ENCODE measurements around the gene SLC9A8. TPM values are rescaled to one million over a fixed set of nuclear protein-coding genes. Genes with fewer than 3 reads are reported as not detected.

The SLC9A8 gene
- total RNA-seq, 1 donor from 2014 or later = 8.8 TPM

DNA sequence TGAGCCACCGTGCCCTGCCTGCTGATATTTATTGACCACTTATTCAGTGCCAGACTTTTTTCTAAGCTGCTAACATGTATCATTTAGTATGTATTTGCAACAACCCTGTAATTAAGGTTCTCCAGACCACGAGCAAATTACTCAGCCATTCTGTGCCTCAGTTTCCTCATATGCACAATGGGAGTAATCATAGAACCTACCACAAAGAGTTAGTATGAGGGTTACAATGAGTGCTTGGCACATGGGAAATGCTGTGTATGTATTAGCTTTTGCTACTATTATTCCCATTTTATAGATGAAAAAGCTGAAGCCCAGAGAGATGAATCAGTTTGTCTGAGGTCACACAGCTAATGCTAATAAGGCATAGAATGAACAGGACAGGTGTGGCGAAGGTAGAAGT lies 20.0 kb upstream of the SLC9A8 start:
- Histone ChIP-seq H3K4me1 (no peaks in the 10 kb centered on the region), H3K36me3 (no peaks in the 10 kb centered on the region), H3K9me3 (no peaks in the 10 kb centered on the region), H3K27ac (no peak overlapping the region), H3K4me3 (no peak overlapping the region), H3K27me3 (no peaks in the 10 kb centered on the region)
- no peak for DNase-seq (ENCODE audit: extremely low spot score in 2 of 2)
- intact Hi-C loops (cut with DNase I) = no loop called here
- no peak for TF ChIP-seq POLR2AphosphoS5 (IDR thresholded peaks at IDR 0.05; ENCODE audit: insufficient read depth in 1 of 2, low read depth in 1 of 2)
- no peak for TF ChIP-seq CTCF (IDR thresholded peaks at IDR 0.05)
- no peak for TF ChIP-seq POLR2A (IDR thresholded peaks at IDR 0.05)

GRCh38 chr20:49794336-49795134 lies 18.1 kb upstream of the SLC9A8 start:
- H3K27me3 ChIP-seq = no peaks in the 10 kb centered on the region
- no peak overlapping the region for H3K27ac ChIP-seq
- intact Hi-C loops (cut with DNase I) = no loop called here
- H3K4me3 ChIP-seq = no peak overlapping the region
- TF ChIP-seq POLR2A (IDR thresholded peaks at IDR 0.05) = no peak
- no peak for TF ChIP-seq POLR2AphosphoS5 (IDR thresholded peaks at IDR 0.05; ENCODE audit: insufficient read depth in 1 of 2, low read depth in 1 of 2)
- TF ChIP-seq CTCF (IDR thresholded peaks at IDR 0.05) = no peak
- no peaks in the 10 kb centered on the region for H3K36me3 ChIP-seq
- no peak for DNase-seq (ENCODE audit: extremely low spot score in 2 of 2)
- H3K9me3 ChIP-seq = no peaks in the 10 kb centered on the region
- H3K4me1 ChIP-seq = no peaks in the 10 kb centered on the region

DNA sequence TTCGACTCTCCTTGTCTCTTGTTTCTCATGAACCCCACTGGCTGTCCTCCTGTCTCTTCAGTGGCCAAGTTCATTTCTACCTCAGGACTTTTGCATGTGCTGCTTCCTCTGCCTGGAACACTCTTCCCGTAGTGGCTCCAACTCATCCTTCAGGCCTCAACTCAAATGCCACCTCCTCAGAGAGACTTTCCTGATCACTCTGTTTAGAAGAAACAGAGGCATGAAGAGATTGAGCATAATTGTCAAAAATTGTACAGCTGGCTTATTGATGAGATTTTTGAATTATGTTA lies 17.5 kb upstream of the SLC9A8 start:
- DNase-seq (ENCODE audit: extremely low spot score in 2 of 2) = no peak
- Histone ChIP-seq H3K9me3 (no peaks in the 10 kb centered on the region), H3K27ac (no peak overlapping the region), H3K4me3 (no peak overlapping the region), H3K36me3 (no peaks in the 10 kb centered on the region), H3K27me3 (no peaks in the 10 kb centered on the region), H3K4me1 (no peaks in the 10 kb centered on the region)
- intact Hi-C loops (cut with DNase I) = no loop called here
- TF ChIP-seq POLR2A (IDR thresholded peaks at IDR 0.05) (no peak), CTCF (IDR thresholded peaks at IDR 0.05) (no peak), POLR2AphosphoS5 (IDR thresholded peaks at IDR 0.05; ENCODE audit: insufficient read depth in 1 of 2, low read depth in 1 of 2) (no peak)

GRCh38 chr20:49796600-49797343 lies 15.9 kb upstream of the SLC9A8 start:
- no peaks in the 10 kb centered on the region for H3K27me3 ChIP-seq
- H3K36me3 ChIP-seq = no peaks in the 10 kb centered on the region
- DNase-seq (ENCODE audit: extremely low spot score in 2 of 2) = no peak
- TF ChIP-seq POLR2A (IDR thresholded peaks at IDR 0.05) (no peak), CTCF (IDR thresholded peaks at IDR 0.05) (no peak), POLR2AphosphoS5 (IDR thresholded peaks at IDR 0.05; ENCODE audit: insufficient read depth in 1 of 2, low read depth in 1 of 2) (no peak)
- H3K9me3 ChIP-seq = no peaks in the 10 kb centered on the region
- intact Hi-C loops (cut with DNase I) = no loop called here
- no peak overlapping the region for H3K4me3 ChIP-seq
- H3K4me1 ChIP-seq = no peaks in the 10 kb centered on the region
- H3K27ac ChIP-seq = no peak overlapping the region

DNA sequence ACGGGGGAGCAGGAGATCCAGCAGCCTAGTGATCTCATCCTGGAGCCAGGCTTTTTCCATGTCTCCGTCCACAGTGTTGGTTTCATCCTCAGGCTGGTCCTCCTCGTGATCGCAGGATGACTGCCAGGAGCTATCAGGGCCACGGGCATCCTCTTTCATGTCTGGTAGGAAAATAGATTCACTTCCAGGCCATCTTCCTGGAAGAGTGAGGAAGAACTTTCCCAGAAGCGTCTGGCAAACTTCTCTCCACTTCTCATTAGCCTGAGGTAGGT lies 15.3 kb upstream of the SLC9A8 start:
- no peak for DNase-seq (ENCODE audit: extremely low spot score in 2 of 2)
- Histone ChIP-seq H3K4me1 (no peaks in the 10 kb centered on the region), H3K4me3 (no peak overlapping the region), H3K36me3 (no peaks in the 10 kb centered on the region), H3K27ac (no peak overlapping the region), H3K27me3 (no peaks in the 10 kb centered on the region), H3K9me3 (no peaks in the 10 kb centered on the region)
- TF ChIP-seq CTCF (IDR thresholded peaks at IDR 0.05) = no peak
- no peak for TF ChIP-seq POLR2AphosphoS5 (IDR thresholded peaks at IDR 0.05; ENCODE audit: insufficient read depth in 1 of 2, low read depth in 1 of 2)
- no peak for TF ChIP-seq POLR2A (IDR thresholded peaks at IDR 0.05)
- intact Hi-C loops (cut with DNase I) = no loop called here

Data from vagina (tissue), 2 donors.